GM21360 (cell line): ENCODE data around the gene FAH.

Source experiments
- ATAC-seq: cut with Tn5 transposase; IDR thresholded peaks from one replicate; pipeline ENCODE4 v1.9.1; 2021; ENCODE audit warnings: mild to moderate bottlenecking, moderate library complexity; ENCODE audit not compliant: unreplicated experiment

Gene FAH

GRCh38 chr15:80231371-80231770 is 78.6 kb downstream of the FAH start:
- ATAC-seq, result no peak

DNA sequence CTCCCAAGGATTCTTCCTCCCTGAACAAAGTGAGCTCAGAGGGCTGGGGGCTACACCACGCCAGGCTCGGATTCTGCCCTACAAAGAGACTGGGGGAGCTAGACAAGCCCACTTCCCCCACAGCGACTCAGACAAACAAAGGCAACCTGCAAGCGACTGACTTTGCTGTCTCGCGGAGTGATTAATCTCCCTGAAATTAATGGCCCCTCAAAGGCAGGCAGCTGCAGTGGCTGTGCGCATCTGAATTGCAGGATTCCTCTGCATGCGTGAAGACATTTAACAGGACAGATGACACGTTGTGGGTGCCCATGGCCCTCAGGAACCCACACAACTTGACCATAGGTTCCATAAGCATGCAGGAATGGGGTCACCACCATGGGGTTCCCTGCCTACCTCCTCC is 80.8 kb downstream of the FAH start:
- no peak for ATAC-seq

GRCh38 chr15:80234883-80235282 is 82.1 kb downstream of the FAH start:
- ATAC-seq, result no peak
